HG02678 (cell line): ENCODE measurements around the gene RAB11FIP5.

Source experiments
- ATAC-seq: cut with Tn5 transposase; IDR thresholded peaks from one replicate; pipeline ENCODE4 v1.9.1; 2021; ENCODE audit warnings: mild to moderate bottlenecking, moderate library complexity; ENCODE audit not compliant: unreplicated experiment

RAB11FIP5 gene

DNA sequence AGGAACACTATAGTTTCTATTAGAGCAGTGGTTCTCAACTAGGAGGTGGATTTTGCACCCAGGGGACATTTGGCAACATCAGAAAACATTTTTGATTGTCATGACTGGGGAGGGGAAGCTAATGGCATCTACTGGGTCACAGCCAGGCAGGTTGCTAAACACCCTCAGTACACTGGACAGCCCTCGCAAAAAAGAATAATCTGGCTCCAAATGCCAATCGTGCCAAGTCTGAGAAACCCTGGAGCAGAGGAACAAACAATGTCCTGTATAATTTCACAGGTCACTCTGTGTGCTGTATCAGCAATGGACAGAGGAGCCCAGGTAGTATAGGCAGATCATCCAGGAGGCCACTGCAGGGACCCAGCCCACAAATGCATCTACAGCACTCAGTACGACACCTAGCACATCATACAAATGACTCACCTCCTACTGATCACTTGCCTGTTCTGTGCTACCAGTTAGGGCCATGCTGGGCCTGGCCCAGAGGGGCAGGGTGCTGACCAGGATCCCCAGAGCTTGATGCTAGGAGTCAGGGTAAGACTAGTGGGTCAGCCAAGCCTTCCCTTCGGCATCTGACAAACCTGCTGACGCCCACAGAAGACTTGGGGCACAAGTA lies 78.9 kb downstream of the RAB11FIP5 start:
- ATAC-seq: no peak

DNA sequence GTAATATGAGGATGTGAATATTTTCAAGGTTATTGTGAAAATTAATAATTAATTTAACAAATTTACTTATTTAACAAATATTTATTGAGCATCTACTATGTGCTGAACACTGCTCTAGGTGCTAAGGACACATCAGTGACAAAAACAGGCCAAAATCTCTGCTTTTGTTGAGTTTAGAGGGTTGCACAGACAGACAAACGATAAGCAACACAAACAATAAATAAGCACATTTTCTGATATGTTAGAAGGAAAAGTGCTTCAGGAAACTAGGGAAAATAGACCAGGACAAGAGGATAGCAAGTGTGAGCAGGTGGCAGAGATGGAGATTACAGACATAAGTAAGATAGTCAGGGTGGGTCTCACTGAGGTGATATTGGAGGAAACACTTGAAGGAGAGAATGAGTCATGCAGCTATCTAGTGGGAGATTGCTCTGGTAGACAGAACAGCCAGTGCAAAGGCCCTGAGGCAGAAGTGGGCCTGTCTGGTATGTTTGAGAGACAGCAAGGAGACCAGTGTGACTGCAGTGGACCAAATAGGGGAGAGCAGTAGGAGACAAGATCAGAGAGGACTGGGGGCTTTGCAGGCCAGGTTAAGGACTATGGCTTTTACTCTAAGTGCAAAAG lies 79.5 kb downstream of the RAB11FIP5 start:
- no peak for ATAC-seq

GRCh38 chr2:73032702-73033097 lies 80.0 kb downstream of the RAB11FIP5 start:
- ATAC-seq: no peak

GRCh38 chr2:73031725-73032701 lies 80.7 kb downstream of the RAB11FIP5 start:
- ATAC-seq: no peak

GRCh38 chr2:73031095-73031678 lies 81.6 kb downstream of the RAB11FIP5 start:
- ATAC-seq: no peak

DNA sequence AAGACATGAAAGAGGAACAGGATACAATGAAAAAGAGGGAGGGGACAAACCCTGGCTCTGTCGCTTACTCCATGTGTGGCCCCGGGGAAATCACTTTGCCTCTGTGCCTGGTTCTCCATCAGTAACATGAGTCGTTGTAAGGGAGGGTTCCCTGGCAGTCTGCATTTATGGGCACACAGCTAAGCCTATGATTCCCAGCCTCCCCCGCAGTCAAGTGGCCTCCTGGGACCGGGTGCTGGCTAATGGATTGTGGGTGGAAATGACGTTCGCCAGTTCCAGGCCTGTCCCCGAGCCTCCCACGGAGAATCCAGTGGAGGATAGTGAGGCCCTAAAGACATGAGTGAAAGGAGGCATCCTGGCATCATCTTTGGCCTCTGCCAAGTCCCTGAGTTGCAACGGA lies 83.9 kb downstream of the RAB11FIP5 start:
- no peak for ATAC-seq

DNA sequence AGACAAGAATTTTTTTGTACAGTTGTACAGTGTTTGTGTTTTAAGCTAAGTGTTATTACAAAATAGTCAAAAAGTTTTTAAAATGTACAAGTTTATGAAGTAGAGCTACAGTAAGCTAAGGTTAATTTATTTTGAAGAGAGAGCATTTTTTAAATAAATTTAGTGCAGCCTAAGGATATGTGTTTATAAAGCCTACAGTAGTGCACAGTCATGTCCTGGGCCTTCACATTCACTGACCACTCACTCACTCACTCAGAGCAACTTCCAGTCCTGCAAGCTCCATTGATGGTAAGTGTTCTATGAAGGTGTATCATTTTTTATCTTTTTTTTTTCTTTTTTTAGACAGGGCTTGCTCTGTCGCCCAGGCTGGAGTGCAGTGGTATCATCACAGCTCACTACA lies 85.4 kb downstream of the RAB11FIP5 start:
- ATAC-seq: no peak

DNA sequence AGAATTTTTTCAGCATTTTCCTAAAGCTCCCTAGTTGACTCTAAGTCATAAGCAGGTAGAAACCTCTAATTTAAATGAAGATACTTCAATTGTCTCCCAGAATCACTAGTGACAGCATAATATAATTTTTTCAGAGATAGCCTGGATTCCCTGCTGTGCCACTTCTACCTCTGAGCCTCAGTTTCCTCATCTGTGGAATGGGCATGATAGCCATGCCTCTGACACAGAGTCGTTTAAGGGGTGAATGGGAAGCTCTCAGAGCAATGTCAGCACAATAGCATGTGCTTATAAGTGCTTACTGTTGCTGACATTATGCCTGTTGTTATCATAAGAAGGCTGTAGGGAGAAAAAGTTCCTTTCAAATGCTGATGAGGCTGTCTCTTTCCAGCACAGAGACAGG lies 89.3 kb downstream of the RAB11FIP5 start:
- no peak for ATAC-seq
